Stimulated activated CD8-positive, alpha-beta memory T cell treated with anti-CD3 and anti-CD28 coated beads, Interleukin-12 subunit alpha, Interleukin-12 subunit beta, amount 100 ng/mL, for 24 hours (primary cell): ENCODE results near the gene ABCC5.
"Not testable (repeated sequence)": the region's sequence is repeated elsewhere in the genome, so short reads cannot be mapped to it uniquely, and the experiment has no call there.

ENCODE experiments used
- DNase-seq: peaks from one replicate; pipeline ENCODE4 v3.0.0-alpha.2; 2020; ENCODE audit errors: extremely low read depth

Gene ABCC5

DNA sequence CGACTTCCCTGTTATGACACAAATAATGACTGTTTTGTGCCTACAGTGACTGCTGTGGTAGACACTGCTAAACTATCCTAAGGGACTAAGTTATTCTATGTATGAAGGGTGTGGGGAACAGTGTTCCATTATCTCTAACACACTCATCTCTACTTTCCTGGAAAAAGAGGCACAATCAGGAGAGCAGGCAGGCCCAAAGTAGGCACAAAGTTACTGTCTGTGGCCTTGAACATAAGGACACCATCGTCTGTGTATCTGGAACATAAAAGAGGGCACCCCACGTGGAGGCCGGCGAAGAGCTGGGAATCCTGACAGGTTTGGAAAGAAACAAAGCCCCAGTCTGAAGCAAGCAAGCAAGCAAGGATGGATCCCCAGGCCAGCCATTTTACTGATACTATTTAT is 1.5 kb downstream of the ABCC5 start:
- DNase-seq, result no peak

- no peak for DNase-seq
Observed at GRCh38 chr3:184015381-184016019, 2.2 kb downstream of the ABCC5 start.

GRCh38 chr3:184011937-184012889 is 5.5 kb downstream of the ABCC5 start:
- no peak for DNase-seq

DNA sequence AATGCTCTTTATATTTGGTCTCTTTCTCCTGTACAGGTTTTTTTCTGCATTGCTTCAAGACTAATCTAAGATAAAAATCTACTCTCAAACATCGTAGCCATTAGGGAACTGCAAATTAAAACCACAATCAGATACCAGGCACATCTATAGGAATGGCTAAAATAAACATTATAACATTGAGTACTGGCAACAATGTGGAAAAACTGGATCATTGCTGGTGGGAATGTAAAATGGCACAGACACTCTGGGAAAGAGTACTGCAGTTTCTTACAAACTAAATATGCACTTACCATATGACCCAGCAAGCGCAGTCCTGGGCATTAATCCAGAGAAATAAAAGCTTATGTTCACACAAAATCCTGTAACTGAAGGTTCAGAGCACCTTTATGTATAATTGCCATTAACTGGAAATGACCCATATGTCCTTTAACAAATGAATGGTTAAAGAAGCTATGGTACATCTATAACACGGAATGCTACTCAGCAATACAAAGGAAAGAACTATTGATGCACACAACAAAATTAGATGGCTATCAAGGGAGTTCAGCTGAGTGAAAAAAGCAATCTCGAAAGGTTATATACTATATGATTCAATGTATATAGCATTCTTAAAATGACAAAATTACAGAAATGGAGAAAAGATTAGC is 6.3 kb downstream of the ABCC5 start:
- no peak for DNase-seq

- no peak for DNase-seq
Observed at GRCh38 chr3:184008161-184008560, 9.5 kb downstream of the ABCC5 start.

DNA sequence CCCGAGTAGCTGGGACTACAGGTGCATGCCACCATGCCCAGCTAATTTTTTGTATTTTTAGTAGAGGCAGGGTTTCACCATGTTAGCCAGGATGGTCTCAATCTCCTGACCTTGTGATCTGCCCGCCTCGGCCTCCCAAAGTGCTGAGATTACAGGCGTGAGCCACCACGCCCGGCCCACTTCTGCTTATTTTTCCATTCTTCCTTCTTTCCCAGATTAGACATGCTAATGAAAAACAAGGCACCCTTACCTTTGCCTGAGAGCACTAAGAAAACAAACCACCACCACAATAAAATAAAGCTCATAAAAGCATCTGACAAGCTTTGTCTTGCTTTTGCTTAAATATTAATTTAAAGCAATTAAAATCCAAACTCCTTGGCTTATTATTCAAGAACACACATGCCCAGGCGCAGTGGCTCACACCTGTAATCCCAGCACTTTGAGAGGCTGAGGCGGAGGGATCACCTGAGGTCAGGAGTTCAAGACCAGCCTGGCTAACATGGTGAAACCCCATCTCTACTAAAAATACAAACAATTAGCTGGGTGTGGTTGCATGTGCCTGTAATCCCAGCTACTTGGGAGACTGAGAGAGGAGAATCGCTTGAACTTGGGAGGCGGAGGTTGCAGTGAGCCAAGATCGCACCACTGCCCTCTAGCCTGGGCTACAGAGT is 10.4 kb downstream of the ABCC5 start:
- DNase-seq, result not testable (repeated sequence)

- no peak for DNase-seq
Observed at GRCh38 chr3:184005941-184006507, 11.7 kb downstream of the ABCC5 start.

- no peak for DNase-seq
Observed at GRCh38 chr3:184004476-184004875, 13.2 kb downstream of the ABCC5 start.

GRCh38 chr3:184003187-184003967 is 14.3 kb downstream of the ABCC5 start:
- no peak for DNase-seq

DNA sequence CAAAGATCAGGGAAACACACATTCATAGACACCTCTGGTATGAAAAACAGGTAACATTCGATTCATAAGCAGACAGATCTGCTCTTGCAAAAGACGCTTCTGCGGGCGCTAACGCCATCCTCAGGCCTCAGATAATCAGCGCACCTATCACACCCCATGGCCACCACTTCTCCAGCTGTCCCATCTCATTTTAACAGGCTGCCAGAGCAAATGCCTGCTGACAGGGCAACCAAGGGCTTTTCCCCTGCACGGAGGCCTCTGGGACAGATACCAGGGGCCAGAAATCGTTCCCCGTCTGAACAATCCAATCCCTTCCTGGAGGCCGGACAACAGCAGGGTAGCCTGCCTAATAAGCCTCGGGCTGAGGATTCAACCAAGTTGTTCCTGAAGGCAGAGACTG is 15.2 kb downstream of the ABCC5 start:
- no peak for DNase-seq

- DNase-seq, result no peak
Observed at GRCh38 chr3:184001761-184002160, 15.9 kb downstream of the ABCC5 start.

DNA sequence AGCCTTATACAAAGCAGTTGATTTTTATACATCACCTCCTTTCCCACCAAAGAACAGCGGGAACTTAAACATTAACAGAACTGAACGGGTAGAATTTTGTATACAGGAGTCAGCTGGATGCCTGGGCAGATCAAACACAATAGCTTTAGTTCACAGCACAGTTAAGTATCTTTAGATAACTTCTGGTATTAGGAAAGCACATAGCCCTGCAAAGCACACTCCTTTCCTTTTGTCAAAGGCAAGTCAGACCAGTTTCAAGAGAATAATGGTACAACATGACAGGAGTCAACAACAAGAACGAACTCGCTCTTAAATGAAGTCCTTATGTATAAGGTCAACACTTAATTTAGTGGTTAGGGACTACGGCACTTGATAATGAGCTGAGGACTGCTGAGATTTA is 26.3 kb downstream of the ABCC5 start:
- DNase-seq, result no peak

DNA sequence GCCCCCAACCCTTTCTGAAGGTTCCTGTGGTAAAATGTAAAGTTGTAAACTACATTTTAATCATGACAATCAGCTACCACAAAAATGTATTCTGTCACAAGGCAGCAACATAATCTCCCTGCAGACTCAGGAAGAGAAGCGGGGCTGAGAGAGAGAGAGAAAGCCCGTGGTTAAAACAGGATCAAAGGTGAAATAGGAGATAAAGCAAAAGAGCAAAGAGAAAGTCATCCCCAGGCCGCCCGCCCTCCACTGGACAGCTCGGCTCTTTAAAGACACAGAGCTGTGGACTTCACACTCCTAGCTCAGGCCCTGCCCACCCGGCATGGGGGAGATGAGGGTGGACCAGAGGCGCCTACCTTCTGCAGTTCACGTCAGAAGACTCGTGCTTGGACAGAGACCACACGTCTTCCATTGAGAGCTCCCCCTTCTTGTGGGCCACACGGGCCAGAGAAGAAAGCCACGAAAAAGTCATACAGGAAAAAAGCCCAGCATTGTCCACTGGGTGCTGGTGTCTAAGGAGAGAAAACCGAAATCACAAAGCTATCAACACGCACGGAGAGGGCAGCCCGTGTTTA is 29.4 kb downstream of the ABCC5 start:
- no peak for DNase-seq

DNA sequence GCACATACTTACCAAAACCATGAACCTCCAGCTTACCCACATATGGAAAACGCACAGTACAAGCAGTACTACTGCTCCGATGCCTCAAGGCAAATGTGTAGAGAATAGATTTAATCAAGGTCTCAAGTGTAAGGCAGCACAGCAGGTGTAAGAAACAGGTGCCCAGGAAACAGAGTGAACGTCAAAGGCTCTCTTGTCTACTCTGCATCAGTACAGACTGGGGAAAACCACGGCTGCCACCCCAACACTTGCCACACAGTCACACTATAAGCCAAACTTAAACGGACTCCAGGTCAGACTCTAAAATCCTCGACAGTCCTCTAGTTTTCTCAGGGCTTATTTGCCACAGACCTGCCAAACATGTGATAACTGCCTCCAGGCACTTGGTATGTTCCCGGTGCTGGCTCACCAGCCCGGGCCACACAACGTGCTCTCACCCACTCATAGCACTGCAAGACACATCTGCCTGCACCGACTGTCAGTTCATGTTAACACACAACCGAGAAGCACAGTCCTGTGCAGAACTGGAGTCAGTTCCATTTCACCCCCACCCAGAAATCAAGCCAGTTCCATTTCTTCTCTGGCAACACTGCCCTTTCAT is 30.6 kb downstream of the ABCC5 start:
- no peak for DNase-seq

GRCh38 chr3:183984749-183985729 is 32.6 kb downstream of the ABCC5 start:
- no peak for DNase-seq

DNA sequence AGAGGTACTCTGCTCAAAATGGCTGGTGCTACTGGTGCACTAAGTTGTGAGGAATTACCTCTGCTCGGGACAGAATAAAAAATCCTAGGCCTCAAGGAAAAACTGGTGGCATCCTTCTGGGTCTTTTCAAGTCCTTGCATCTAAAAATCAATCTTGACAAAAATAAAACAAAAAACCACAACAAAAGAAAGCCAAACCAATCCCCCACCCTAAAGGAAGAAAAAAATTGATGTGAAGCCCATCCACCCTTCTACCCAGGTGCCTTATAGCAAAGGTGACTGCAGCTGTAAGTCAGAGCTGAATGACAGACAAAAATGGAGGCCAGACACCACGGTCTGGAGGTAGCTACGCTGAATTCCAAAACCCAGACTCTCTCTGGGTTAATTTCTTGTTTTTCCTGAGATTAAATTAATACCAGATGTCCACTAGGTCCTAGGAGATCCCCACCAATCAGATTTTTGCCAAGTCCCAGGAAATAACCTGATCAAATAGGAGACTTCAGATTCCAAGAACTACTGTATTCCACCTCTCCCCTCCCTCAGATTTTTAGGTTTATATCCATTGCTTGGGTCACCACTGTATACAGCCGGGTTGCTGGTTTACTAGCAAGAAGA is 33.5 kb downstream of the ABCC5 start:
- no peak for DNase-seq

DNA sequence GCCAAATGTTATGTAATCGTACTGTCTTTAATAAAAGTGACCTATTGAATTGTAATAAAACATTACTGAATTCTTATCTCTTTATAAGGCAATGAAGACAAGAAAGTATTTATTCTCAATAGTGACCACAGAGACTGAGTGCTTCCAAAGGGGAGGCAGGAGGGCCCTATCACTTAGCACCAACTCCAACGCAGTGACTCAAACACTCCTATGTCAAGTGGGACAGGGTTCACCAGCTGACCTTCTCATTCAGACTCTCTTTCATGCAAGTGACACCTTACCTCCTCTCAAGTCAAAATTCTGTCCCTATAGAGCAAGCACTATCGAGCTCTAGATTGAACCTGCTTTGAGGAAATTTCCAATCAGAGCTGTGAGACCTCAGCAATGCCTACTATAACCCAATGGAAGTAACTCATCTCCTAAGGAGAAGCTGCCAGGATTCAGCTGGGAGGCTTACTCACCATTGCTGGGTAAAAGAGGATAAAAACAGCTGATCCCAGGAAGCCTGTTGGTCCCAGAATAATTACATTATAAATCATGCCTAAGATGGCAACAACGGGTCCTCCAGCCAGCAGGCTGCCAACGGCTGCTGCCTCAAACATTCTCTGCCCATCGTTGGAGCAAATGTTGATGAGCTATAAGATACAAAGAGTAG is 35.6 kb downstream of the ABCC5 start:
- DNase-seq, result no peak

GRCh38 chr3:183980403-183980802 is 37.3 kb downstream of the ABCC5 start:
- no peak for DNase-seq
